HG03520 (cell line): ENCODE results near the gene ZNF385B.
"Not testable (repeated sequence)": the region's sequence is repeated elsewhere in the genome, so short reads cannot be mapped to it uniquely, and the experiment has no call there.

Experiments used
- ATAC-seq: cut with Tn5 transposase; IDR thresholded peaks from one replicate; pipeline ENCODE4 v1.9.1; 2021; ENCODE audit warnings: mild to moderate bottlenecking, moderate library complexity; ENCODE audit not compliant: unreplicated experiment

The ZNF385B gene

DNA sequence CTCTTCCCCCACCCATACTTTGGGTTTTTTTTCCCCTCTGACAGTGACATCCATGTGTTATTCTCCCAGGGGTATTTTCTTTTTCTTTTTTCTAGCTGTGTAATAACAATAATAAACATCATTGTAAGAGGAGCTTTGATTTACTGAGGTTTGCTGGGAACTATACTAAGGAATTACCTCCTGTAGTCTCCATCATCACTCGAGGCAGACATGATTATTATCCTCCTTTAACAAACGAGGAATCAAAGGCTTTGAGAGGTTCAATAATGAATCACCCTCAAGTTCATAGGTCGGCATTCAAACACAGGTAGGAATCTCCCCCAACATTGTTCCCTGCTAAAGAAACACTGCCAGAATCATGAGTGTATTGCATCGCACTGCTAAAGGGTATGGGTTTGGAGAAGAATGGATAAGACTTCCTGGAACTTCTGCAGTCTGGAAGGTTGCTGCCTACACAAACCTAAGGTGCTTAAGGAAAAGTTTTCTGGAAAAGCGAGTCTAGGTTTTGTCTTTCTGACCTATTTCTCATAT, 336.5 kb downstream of the ZNF385B start:
- no peak for ATAC-seq

GRCh38 chr2:179521944-179522343, 339.5 kb downstream of the ZNF385B start:
- no peak for ATAC-seq

GRCh38 chr2:179518830-179519229, 342.6 kb downstream of the ZNF385B start:
- no peak for ATAC-seq

- no peak for ATAC-seq
Observed at GRCh38 chr2:179513181-179513580, 348.2 kb downstream of the ZNF385B start.

GRCh38 chr2:179512281-179513035, 349.0 kb downstream of the ZNF385B start:
- ATAC-seq = no peak

GRCh38 chr2:179511105-179511789, 350.2 kb downstream of the ZNF385B start:
- no peak for ATAC-seq

DNA sequence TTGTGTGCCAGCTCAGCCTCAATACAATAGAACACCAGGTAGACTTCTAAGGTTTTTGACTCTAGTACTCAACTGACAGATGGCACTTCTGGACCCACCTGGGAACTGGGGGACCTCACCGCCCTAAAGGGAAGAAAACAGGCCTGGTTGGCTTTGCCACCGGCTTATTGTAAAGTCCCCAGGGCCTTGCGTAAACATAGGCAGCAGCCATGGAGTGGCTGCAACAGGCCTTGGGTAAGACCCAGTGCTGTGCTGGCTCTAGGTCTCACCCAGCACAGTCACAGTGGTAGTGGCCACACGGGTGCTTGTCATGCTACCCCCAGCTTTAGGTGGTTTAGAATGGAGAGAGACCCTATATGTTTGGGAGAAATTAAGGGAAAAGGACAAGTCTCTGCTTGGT, 366.1 kb downstream of the ZNF385B start:
- ATAC-seq = no peak

DNA sequence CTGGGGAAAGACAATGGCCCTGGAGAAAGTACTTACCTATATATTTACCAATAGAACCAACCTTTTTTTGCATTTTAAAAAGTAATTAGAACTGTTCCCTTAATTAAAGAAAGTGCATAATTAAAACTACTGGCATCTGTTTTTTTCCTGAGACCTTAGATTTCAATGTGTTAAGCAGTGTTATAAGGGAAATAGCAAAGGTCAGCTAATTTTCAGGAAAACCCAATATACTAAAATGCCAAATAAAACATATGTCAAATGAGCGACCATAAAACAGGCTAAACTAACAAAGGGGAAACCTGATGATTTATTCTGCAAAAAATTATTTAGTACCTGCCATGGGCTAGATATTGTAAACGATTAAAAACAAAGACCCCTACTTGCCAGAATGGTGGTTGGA, 372.8 kb downstream of the ZNF385B start:
- no peak for ATAC-seq

DNA sequence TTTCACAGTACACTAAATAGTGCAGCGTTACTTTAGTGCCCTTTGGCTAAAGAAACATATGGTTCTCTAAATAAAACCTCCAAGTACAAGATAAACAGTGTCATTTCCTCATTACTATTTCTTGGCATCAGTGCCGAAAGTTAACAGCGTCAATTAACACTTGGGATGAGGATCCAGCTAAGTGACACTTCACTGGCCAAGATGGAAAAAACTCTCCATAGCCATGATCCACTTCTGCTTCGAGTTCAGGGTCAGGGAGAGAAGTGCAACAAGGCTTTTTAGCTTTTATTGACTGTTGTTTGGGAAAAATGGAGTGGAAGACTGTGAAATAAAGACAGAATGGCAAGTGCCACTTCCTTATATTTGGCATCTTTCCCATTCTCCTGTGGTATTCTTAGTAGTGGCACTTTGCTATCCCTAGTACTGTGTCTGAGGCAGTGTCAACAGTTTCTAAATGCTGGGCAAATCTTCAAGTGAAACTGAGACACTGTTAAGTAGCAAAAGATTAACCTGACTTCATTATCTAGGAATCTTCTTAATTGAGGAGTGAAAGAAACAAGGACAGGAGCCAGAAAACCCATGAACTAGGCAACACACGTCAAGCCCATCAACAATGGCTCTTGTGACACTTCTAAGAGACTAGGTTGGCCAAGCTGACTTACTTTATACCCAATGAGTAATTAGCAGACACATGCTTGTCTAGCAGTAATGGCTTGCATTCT, 374.2 kb downstream of the ZNF385B start:
- no peak for ATAC-seq

DNA sequence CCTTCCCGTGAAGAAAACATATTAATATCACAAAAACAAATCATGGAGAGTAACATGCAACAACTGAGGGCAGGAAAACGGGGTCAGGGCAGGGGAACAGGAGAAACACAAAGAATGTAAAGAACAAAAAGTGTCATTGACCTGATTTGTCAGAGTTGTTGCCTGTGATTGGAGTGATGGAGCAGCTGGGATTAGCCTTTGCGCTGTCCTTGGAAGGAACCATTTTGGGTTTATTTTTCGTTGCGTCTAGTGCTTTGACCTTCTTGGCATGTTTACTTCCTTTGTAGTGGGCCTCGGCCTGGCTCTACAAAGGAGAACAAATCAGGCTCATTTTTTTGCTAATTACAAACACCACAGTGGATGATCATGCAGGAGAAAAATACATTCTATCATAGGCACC, 378.3 kb downstream of the ZNF385B start:
- no peak for ATAC-seq

GRCh38 chr2:179479947-179480346, 381.5 kb downstream of the ZNF385B start:
- ATAC-seq = no peak

DNA sequence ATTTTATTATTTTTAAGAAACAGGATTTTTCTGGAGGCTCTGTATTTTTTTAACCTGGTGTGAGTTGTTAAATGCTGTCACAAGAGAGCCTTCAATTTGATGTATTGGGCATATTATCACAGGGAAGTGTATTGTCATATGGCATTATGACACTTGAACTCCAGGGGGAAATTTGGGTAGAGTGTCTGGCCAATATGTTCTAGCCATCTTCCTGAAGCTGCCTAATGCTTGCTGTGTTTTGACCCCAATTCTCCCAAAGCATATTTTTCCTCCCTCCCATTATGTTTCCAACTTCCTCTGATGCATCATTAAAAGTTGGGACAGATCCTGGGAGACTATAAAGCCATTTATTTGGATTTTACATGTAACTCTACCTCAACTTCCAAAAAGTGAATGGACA, 382.6 kb downstream of the ZNF385B start:
- no peak for ATAC-seq

DNA sequence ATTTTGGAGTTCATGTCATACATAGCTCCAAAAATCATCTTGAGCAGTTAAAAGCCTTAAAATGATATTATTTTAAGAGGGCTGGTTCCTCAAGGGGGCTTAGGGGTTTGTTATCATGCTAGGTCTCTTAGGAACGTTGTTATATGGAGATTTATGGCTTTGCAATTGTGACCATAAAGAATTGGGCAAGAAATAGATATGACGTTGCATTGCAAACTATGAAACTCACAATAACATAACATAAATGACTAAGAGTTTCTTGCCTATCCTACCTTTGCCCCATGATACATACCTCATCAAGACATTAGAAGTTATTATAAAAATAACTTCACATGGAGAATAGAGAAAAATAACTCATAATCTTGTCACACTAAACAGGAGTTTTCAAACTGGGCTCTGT, 390.4 kb downstream of the ZNF385B start:
- no peak for ATAC-seq

- ATAC-seq = no peak
Observed at GRCh38 chr2:179470089-179470488, 391.3 kb downstream of the ZNF385B start.

DNA sequence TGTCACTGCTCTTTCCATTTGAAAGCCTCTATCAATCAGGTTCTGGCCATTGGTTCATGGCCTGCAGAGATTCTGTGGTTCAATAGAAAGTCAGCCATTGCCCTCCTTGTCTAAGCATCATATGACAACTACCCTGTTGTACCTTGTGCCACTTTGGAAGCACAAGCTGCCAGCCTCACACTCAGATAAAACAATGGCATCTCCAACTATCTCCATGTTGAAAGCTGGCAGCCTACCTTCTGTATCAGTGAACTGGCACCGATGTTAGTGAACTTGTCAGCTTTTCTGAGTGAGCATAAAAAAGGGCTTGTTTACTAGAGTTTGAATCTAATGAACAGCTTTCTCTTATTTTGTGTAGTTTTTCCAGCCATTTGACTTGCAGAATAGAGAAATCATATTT, 393.5 kb downstream of the ZNF385B start:
- no peak for ATAC-seq

- no peak for ATAC-seq
Observed at GRCh38 chr2:179467111-179467510, 394.3 kb downstream of the ZNF385B start.

- ATAC-seq = no peak
Observed at GRCh38 chr2:179461420-179461819, 400.0 kb downstream of the ZNF385B start.

GRCh38 chr2:179460181-179460929, 401.1 kb downstream of the ZNF385B start:
- no peak for ATAC-seq

GRCh38 chr2:179458113-179458512, 403.3 kb downstream of the ZNF385B start:
- ATAC-seq = not testable (repeated sequence)

- no peak for ATAC-seq
Observed at GRCh38 chr2:179455824-179456223, 405.6 kb downstream of the ZNF385B start.

GRCh38 chr2:179455172-179455524, 406.3 kb downstream of the ZNF385B start:
- ATAC-seq = no peak
